ENCODE data around the gene OR51B5. TPM values are rescaled to one million over a fixed set of nuclear protein-coding genes. Genes with fewer than 3 reads are reported as not detected.
"Not testable (repeated sequence)": the region's sequence is repeated elsewhere in the genome, so short reads cannot be mapped to it uniquely, and the experiment has no call there.

The OR51B5 gene
- total RNA-seq (2014; rRNA removed; shearing (Covaris generic)), result 1.8 and 2.0 TPM in 2 replicates

DNA sequence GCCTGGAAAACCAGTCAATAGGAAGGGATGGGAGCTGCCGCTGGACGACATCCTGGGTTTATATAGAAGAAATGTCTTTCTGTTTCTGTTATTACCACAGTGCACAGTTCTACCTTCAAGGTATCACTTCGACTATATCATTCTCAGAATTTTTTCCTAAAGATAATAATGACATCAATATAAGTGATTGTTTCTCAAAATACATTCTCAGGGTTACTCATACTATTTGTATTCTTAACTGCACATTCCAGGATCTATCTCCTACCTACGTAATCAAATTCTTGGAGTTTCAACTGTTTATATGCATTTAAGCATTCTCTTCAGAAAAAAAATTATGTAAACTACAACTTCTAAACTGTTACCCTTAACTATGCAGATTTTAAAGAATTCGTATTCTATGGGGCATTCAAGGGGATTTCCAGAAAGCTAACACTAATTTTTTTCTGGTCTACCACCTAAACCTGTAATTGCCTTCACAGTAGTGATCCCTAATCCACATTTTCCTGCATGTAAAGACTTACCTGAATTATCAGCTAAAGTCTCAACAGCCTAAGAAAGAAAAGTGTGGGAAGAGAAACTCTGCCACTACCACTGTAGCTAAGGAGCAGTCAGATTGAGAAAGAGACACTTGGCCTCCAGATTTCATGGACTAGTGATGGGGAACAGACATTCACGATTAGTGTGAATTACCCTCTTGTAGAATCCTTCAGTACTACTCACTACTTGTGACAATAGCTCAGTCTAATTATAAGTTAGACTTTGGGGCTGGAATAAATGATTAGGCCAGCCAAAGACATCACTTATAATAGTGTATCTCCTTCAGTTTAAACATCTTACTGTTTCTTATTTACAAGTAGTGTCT is at the start of gene OR51B5:
Gene OR51B5, minus strand, starts transcription at position 51 of the 862 bp plus-strand sequence. Its CDS starts 0 bp downstream, at position 51.
- no peak for DNase-seq (ENCODE audit: low read depth)

DNA sequence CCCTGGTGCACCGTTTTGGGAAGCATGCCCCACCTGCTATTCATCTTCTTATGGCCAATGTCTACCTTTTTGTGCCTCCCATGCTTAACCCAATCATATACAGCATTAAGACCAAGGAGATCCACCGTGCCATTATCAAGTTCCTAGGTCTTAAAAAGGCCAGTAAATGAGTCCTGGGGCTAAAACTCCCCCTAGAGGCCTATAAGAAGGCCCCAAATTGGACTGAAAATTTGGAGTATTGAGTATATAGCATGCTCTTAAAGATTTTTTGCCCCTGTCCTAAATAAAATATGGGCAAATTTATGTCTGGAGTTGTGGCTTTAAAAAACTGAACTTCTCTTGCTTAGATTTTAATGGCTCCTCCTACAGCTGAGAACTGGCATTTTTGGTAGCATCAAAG is 46.9 kb upstream of the OR51B5 start:
- DNase-seq (ENCODE audit: low read depth), result no peak

DNA sequence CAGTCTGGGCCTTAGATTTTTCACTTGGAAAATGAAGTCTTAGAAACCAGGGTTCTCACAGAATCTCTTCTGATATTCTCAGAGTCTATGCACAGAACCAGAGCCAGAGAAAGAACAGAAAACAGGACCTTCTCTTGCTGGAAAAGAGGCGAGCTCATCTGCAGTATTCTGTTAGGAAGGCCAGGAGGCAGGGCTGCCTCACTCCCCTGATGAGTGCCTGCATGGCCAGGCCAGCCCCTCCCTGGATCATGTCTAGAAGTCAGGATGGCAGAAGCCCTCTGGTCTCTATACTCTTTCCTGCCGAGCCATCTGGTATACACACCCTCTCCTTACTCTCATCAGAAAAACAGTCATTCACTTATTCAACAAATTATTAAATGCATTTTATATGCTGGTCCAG is 41.0 kb upstream of the OR51B5 start:
- no peak for DNase-seq (ENCODE audit: low read depth)

DNA sequence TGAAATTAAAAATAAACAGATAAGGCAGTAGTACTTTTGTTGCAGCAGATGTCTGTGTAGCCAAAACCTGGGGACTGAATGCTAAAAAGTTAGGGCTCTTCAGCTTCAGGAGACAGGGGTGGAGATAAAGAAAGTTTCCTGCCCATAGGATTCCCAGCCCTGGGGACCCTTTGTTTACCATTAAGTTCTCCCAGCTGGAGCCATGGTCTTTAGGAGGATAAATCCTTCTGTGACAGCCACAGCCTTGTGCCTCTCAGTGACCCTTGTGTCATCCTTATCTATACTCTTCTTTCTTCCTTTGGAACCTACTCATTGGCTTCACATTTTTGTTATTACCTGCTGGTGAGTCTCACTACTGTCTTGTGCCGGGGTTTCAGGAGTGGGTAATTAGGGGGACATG is 40.3 kb upstream of the OR51B5 start, which contains the start of gene OR51M1:
Gene OR51M1, plus strand, starts transcription at position 237 of the 400 bp plus-strand sequence. CDS start 5,587 bp downstream, outside the sequence.
- DNase-seq (ENCODE audit: low read depth), result no peak

DNA sequence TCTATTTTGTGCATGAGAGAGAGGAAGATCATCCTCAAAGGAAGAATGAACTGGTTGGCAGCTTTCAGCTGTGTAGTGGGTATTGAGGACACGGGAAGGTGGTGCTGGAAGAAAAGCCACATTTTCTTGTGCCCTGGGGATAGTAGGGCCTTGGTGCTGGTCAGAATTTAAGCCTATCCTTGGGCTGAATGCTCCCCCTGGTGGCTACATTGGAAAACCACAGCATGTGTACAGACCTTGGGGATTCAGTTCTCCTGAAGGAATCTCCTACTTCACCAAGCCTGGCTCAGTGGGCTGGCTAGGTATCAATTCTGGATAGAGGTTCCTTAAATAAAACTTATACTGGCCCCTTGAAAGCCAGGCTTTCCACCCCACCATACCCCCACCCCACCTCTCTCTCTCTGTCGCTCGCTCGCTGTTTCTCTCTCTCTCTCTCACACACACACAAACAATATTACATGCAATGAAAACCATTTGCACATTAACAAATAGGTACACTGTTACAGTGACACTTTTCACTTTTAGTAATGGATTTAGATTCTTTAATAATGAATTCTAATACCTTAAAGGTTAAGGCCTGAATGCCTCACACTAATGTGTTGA is 37.5 kb upstream of the OR51B5 start:
- peak; percentile 61 for DNase-seq (ENCODE audit: low read depth)

GRCh38 chr11:5369789-5370188 is 26.5 kb upstream of the OR51B5 start:
- peak; percentile 26 for DNase-seq (ENCODE audit: low read depth)

DNA sequence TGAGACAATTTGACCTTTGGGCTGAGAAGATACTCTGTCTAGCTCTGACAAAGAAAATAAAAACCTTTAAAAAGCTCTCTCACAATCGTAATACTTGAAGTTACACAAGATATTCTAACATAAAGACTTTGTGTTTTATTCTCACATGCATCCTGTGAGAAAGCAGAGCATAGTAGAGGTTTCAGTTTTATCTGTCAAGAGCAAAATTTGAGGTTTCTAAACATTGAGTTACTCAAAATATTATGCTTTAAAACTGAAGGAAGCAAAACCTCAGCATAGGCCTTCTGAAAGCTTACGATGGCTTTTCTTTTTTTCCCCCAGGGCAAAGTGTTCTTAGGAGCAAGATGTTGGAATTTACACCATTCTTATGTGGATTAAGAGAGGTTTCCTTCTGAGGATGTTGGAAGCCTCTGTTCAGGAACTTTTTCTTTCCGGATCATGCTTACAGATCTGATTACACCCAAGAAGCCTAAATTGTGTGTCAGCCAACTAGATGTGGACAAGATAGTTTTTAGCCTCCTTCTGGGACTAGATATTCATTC is 25.2 kb upstream of the OR51B5 start:
- no peak for DNase-seq (ENCODE audit: low read depth)

GRCh38 chr11:5367448-5368074 is 24.2 kb upstream of the OR51B5 start:
- DNase-seq (ENCODE audit: low read depth), result peak; percentile 32

GRCh38 chr11:5366856-5367255 is 23.5 kb upstream of the OR51B5 start:
- peak; percentile 22 for DNase-seq (ENCODE audit: low read depth)

- DNase-seq (ENCODE audit: low read depth), result not testable (repeated sequence)
Measured at GRCh38 chr11:5366365-5366764, 23.0 kb upstream of the OR51B5 start.

GRCh38 chr11:5364214-5364613 is 20.9 kb upstream of the OR51B5 start:
- peak; percentile 82 for DNase-seq (ENCODE audit: low read depth)

- DNase-seq (ENCODE audit: low read depth), result no peak
Measured at GRCh38 chr11:5363679-5364078, 20.4 kb upstream of the OR51B5 start.

- DNase-seq (ENCODE audit: low read depth), result no peak
Measured at GRCh38 chr11:5362017-5362625, 18.8 kb upstream of the OR51B5 start.

DNA sequence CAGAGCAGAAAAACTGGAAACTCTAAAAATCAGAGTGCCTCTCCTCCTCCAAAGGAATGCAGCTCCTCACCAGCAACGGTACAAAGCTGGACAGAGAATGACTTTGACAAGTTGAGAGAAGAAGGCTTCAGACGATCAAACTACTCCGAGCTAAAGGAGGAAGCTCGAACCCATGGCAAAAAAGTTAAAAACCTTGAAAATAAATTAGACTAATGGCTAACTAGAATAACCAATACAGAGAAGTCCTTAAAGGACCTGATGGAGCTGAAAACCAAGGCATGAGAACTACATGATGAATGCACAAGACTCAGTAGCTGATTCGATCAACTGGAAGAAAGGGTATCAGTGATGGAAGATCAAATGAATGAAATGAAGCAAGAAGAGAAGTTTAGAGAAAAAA is 12.7 kb upstream of the OR51B5 start:
- DNase-seq (ENCODE audit: low read depth), result not testable (repeated sequence)

DNA sequence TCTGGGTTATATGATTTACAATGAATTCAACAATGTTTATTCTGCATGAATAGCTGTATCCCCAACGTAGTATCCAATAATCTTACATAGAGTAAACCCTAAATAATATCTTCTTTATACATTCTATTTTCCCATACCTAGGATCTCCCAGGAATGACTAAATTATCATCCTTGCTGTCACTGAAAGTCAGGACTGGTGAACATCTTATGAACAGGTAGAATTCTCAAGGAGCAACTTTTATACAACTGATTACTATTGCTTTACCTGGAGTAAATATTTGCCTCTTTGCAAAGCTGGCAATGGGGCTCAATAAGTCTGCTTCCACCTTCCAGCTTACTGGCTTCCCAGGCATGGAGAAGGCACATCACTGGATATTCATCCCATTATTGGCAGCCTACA is 7.9 kb upstream of the OR51B5 start, which contains the start of gene OR51B6:
Gene OR51B6, plus strand, starts transcription at position 301 of the 400 bp plus-strand sequence. Its CDS starts 0 bp downstream, at position 301.
- no peak for DNase-seq (ENCODE audit: low read depth)

DNA sequence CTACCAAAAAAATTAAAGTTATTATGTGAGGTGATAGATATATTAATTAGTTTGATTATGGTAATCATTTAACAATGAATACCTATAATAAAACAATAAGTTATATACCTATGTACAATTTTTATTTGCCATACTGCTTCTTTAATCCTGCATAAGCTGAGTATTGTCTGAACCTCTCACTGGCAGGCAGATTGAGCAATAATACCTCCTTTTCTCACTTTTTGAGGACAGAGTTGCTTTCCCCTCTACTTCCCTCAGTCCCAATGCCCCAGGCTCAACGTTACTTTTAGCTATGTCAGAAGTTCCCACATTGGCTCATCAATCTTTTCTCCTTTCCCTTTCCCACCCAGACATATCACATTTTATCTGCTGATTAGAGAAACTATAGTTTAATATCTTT is 6.2 kb upstream of the OR51B5 start:
- no peak for DNase-seq (ENCODE audit: low read depth)

DNA sequence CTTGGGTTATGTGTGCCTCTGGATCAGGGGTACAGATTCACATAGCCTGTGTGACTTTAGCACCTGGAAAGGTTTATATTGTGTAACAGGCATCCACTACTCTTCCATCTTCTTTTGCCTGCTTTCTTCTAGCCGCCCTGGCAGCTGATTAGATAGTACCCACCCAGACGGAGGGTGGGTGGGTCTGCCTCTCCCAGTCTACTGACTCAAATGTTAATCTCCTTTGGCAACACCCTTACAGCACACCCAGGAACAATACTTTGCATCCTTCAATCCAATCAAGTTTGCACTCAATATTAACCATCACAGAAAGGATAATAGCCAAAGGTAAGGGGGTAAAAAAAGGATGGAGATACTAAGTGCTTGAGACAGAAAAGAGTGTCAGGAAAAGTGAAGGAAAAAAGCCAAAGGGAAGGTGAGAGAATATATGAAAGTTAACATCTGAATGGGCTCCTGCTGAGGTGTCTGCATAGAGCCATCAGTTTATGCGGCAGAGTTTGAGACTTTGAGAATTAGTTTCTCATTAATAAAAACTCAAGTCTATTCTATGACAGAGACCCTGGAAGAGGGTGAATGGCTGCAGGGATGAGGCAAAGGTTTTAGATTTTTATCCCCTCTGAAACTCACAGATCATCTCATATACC is 5.3 kb upstream of the OR51B5 start:
- DNase-seq (ENCODE audit: low read depth), result no peak

GRCh38 chr11:5345831-5346230 is 2.5 kb upstream of the OR51B5 start:
- no peak for DNase-seq (ENCODE audit: low read depth)

DNA sequence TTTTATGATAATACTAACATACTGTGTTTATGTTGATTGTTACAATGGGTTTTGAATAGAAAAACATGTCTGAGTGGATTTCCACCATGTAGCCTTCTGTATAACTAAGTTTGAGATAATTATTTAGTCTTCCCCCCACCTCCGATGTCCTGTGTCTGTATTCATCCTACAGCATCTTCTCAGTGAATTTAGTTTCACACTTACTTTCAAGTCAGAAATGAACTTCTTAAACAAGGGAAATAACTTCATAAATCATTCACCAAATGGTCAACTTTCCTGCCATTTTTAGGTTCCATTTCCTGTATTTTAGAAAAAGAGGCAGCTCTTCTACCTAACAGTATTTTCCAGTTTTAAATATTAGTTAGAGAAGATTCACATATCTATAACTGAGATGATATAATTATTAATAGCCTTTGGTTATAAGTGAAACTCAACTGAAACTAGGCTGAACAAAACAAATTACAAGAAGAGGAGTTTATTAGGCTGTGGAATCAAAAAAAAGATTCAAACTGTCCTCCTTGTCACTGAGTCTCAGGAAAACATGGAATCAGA is 3.5 kb downstream of the OR51B5 start:
- DNase-seq (ENCODE audit: low read depth), result no peak

GRCh38 chr11:5337253-5337652 is 6.1 kb downstream of the OR51B5 start:
- DNase-seq (ENCODE audit: low read depth), result not testable (repeated sequence)

DNA sequence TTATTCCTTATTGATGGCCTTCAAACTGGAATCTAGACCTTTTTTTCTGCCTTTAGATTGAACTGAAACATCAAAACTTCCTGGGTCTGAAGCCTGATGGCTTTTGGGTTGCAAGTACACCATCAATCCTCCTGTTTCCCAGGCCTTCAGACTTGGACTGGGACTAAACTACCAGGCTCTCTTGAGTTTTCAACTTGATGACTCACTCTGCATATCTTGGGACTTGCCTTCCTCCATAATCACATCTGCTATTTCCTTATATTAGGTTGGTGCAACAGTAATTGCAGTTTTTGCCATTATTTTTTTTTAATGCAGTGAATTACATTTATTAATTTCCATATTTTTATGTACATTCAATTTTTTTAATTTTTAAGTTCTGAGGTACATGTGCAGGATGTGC is 7.0 kb downstream of the OR51B5 start:
- peak; percentile 10 for DNase-seq (ENCODE audit: low read depth)
